RWPE1 (cell line): Measurements from ENCODE around the gene ATP5PB.

Source experiments
- CTCF ChIA-PET: fragments of 350-600 bp; sonication (Branson Sonifier 250); formaldehyde crosslinking; extraction: SDS; loops from one replicate; lab custom pipeline; 2021; lab: Yijun Ruan, JAX
- POLR2A ChIA-PET: fragments of 400-600 bp; formaldehyde crosslinking; extraction: SDS; loops from one replicate; lab custom pipeline; 2020; ENCODE audit warnings: antibody characterized with exemption; ENCODE audit not compliant: low non-redundant PET; lab: Yijun Ruan, JAX
- DNase-seq: peaks from one replicate; pipeline ENCODE4 v3.0.0; 2012; ENCODE audit warnings: low spot score
- H3K27ac ChIP-seq: fragments of 450-650 bp; 2 replicates; pipeline ENCODE4 v1.5.1; 2017
- TF ChIP-seq, protein P1 (sequence below): fragments of 450-650 bp; conservative IDR thresholded peaks from 2 replicates; pipeline ENCODE4 v1.5.1; 2017; ENCODE audit warnings: low read depth, mild to moderate bottlenecking

ATP5PB gene

GRCh38 chr1:111469539-111469938 is 20.3 kb downstream of the ATP5PB start:
- TF ChIP-seq, protein P1, sequence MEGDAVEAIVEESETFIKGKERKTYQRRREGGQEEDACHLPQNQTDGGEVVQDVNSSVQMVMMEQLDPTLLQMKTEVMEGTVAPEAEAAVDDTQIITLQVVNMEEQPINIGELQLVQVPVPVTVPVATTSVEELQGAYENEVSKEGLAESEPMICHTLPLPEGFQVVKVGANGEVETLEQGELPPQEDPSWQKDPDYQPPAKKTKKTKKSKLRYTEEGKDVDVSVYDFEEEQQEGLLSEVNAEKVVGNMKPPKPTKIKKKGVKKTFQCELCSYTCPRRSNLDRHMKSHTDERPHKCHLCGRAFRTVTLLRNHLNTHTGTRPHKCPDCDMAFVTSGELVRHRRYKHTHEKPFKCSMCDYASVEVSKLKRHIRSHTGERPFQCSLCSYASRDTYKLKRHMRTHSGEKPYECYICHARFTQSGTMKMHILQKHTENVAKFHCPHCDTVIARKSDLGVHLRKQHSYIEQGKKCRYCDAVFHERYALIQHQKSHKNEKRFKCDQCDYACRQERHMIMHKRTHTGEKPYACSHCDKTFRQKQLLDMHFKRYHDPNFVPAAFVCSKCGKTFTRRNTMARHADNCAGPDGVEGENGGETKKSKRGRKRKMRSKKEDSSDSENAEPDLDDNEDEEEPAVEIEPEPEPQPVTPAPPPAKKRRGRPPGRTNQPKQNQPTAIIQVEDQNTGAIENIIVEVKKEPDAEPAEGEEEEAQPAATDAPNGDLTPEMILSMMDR = no peak
- ChIA-PET POLR2A (no interaction called here), CTCF (interaction anchor here (0.6 kb wide), 1 partner anchor 12 kb away, joined by 5 read pairs; no protein-coding TSS in a partner anchor)
- no peak overlapping the region for H3K27ac ChIP-seq
- DNase-seq = no peak

GRCh38 chr1:111470596-111470995 is 21.3 kb downstream of the ATP5PB start:
- DNase-seq = no peak
- TF ChIP-seq, protein P1 = no peak
- POLR2A ChIA-PET = no interaction called here
- H3K27ac ChIP-seq = no peak overlapping the region
- CTCF ChIA-PET = no interaction called here

DNA sequence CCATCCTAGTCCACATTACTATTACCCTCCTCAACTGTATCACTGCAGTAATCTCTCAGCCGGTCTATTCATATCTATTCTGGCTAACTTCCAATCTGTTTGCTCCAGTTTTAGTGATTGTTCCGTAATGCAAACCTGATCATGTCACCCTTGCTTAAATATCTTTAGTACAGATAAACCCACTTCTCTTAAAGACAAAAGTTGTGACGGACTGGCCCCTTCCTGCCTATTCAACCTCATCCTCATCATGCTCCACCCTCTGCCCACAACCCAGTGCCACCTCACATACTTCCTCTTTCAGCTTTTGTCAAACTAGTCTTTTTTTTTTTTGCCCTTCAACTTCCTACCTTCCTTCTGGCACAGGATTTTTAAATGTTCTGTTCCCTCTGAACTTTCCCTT is 21.7 kb downstream of the ATP5PB start:
- ChIA-PET POLR2A (no interaction called here), CTCF (no interaction called here)
- no peak for DNase-seq
- H3K27ac ChIP-seq = no peak overlapping the region
- TF ChIP-seq, protein P1 = no peak

DNA sequence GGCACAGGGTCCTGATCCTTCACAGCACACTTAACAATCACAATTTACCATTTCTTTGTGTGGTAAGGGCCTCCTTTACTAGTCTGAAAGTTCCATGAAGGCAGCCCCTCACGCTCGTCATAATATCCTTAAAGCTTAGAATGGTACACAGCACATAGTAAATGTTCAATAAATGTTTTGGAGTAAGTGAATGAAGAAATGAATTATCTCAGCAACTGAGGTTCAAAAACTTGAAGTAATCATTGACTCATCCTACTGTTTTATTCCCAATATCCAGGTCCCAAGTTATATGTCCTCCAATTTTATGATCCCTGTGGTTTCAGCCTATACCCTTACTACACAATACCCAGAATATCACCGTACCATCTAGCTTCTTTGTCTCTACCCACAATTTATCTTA is 22.3 kb downstream of the ATP5PB start:
- ChIA-PET CTCF (interaction anchor here (0.6 kb wide), 1 partner anchor 249 kb away, joined by 3 read pairs; no protein-coding TSS in a partner anchor), POLR2A (no interaction called here)
- H3K27ac ChIP-seq = no peak overlapping the region
- TF ChIP-seq, protein P1 = no peak
- DNase-seq = no peak

DNA sequence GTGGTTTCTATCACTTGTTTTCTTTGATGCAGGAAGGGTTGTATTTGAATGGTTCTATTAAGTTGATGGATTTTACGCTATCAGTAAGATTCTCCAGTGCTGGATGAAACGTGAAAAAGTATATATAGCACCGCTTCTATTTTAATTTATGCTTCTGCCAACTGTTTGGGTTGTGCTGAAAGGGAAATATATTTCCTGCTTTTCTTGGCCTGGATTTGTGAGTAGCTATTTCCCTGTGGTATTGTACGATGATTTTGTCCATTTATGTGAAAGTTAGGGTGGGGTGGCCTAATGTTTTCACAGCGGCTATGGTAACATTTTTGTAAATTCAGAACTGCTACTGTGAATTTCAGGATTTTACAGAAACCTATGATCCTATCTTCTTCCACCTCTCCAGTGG is 24.8 kb downstream of the ATP5PB start:
- TF ChIP-seq, protein P1 = no peak
- no peak for DNase-seq
- no peak overlapping the region for H3K27ac ChIP-seq
- ChIA-PET POLR2A (no interaction called here), CTCF (no interaction called here)

GRCh38 chr1:111474521-111474920 is 25.3 kb downstream of the ATP5PB start:
- ChIA-PET POLR2A (no interaction called here), CTCF (interaction anchor here (0.6 kb wide), 1 partner anchor 34 kb away, joined by 5 read pairs; no protein-coding TSS in a partner anchor)
- no peak overlapping the region for H3K27ac ChIP-seq
- DNase-seq = no peak
- TF ChIP-seq, protein P1 = no peak
